OCI-LY7 (cell line): ENCODE results near the gene ACTC1. TPM values are rescaled to one million over a fixed set of nuclear protein-coding genes. Genes with fewer than 3 reads are reported as not detected.

Source experiments
- BruUV-seq: library from RNA; stranded (reverse); fragments of 400-500 nt; replicated peaks from 2 replicates; lab custom pipeline; 2021; lab: Mats Ljungman, UMichigan
- CTCF ChIA-PET: fragments of 300-600 bp; sonication (Branson Sonifier 250); formaldehyde crosslinking; loops from one replicate; lab custom pipeline; 2022; ENCODE audit warnings: antibody characterized with exemption; ENCODE audit not compliant: unreplicated experiment; lab: Charles Lee
- POLR2A ChIA-PET: fragments of 300-600 bp; sonication (Branson Sonifier 250); formaldehyde crosslinking; loops from one replicate; lab custom pipeline; 2022; ENCODE audit warnings: antibody characterized with exemption; lab: Charles Lee
- DNase-seq: peaks from one replicate; pipeline ENCODE4 v3.0.0-alpha.2; 2015; ENCODE audit warnings: low spot score
- H2AFZ ChIP-seq: fragments of 200-600 bp; sonication (generic), shearing (Covaris generic); 2 replicates; pipeline ENCODE4 v1.6.1; 2014; ENCODE audit warnings: mild to moderate bottlenecking, antibody characterized with exemption, low read length, moderate library complexity
- H3K27ac ChIP-seq: fragments of 200-600 bp; sonication (generic); 2 replicates; pipeline ENCODE4 v1.5.1; 2014; ENCODE audit warnings: mixed run types, low read depth, mild to moderate bottlenecking, moderate library complexity, low read length, inconsistent platforms; ENCODE audit not compliant: poor library complexity, severe bottlenecking
- H3K36me3 ChIP-seq: fragments of 200-600 bp; sonication (generic); 2 replicates; pipeline ENCODE4 v1.6.1; 2014; ENCODE audit warnings: mild to moderate bottlenecking, antibody characterized with exemption, low read length, moderate library complexity, mixed read lengths; ENCODE audit not compliant: insufficient read depth
- H3K4me1 ChIP-seq: fragments of 200-600 bp; sonication (generic); 2 replicates; pipeline ENCODE4 v1.5.1; 2014; ENCODE audit warnings: mild to moderate bottlenecking, low read length; ENCODE audit not compliant: insufficient read depth, poor library complexity, severe bottlenecking
- H3K4me2 ChIP-seq: fragments of 200-600 bp; sonication (generic); 2 replicates; pipeline ENCODE4 v1.6.1; 2014; ENCODE audit warnings: mild to moderate bottlenecking, low read length
- H3K4me3 ChIP-seq: fragments of 200-600 bp; sonication (generic); 2 replicates; pipeline ENCODE4 v1.5.1; 2014; ENCODE audit warnings: mild to moderate bottlenecking, low read depth, low read length; ENCODE audit not compliant: poor library complexity, severe bottlenecking
- H3K79me2 ChIP-seq: fragments of 200-600 bp; sonication (generic); 2 replicates; pipeline ENCODE4 v1.6.1; 2016; ENCODE audit warnings: low read depth, mild to moderate bottlenecking, low read length, moderate library complexity, mixed read lengths; ENCODE audit not compliant: insufficient read depth
- H3K9me2 ChIP-seq: fragments of 200-600 bp; sonication (generic); 2 replicates; pipeline ENCODE4 v1.6.1; 2016; ENCODE audit warnings: mild to moderate bottlenecking, low read length, mixed read lengths; ENCODE audit not compliant: insufficient read depth
- H3K9me3 ChIP-seq: fragments of 200-600 bp; sonication (generic); 2 replicates; pipeline ENCODE4 v1.6.1; 2014; ENCODE audit warnings: mild to moderate bottlenecking, mixed run types, low read length, mixed read lengths
- H4K20me1 ChIP-seq: fragments of 200-600 bp; sonication (generic); 2 replicates; pipeline ENCODE4 v1.6.1; 2014; ENCODE audit warnings: mild to moderate bottlenecking, antibody characterized with exemption, low read length, moderate library complexity, mixed read lengths; ENCODE audit not compliant: insufficient read depth
- CTCF ChIP-seq: fragments of 200-600 bp; sonication (generic); conservative IDR thresholded peaks from 2 replicates; pipeline ENCODE4 v1.5.1; 2014; ENCODE audit warnings: mild to moderate bottlenecking, antibody characterized with exemption, low read length, moderate library complexity, mixed read lengths
- EZH2phosphoT487 ChIP-seq: fragments of 200-600 bp; sonication (generic); IDR thresholded peaks from 2 replicates; pipeline ENCODE4 v1.6.1; 2018; ENCODE audit warnings: low read depth, borderline replicate concordance, mild to moderate bottlenecking, mixed run types, antibody characterized with exemption, low read length, moderate library complexity, mixed read lengths
- intact Hi-C: fragments of 100-400 bp; cut with micrococcal nuclease; formaldehyde crosslinking; loops from one replicate; pipeline ENCODE4 v1.10.0; 2022; ENCODE audit not compliant: unreplicated experiment
- total RNA-seq, 2 experiments: library from RNA; depleted of rRNA in 1 of 2; stranded (reverse); fragments of >200 nt in 1 of 2; shearing (Covaris generic) in 1 of 2; gene quantifications; 2 replicates each; pipeline ENCODE4 v1.2.3, GENCODE V29; 2014 to 2022

Gene ACTC1
- total RNA-seq, 2 experiments from 2014 or later, result not detected

- H3K27ac ChIP-seq, result no peak overlapping the region
- no peaks in the 10 kb centered on the region for H3K9me2 ChIP-seq
- no TSS peak for BruUV-seq
- CTCF ChIA-PET, result no interaction called here
- TF ChIP-seq EZH2phosphoT487, result no peak
- no peak for TF ChIP-seq CTCF
- H4K20me1 ChIP-seq, result no peaks in the 10 kb centered on the region
- no peaks in the 10 kb centered on the region for H3K9me3 ChIP-seq
- no peak for DNase-seq
- no peak overlapping the region for H3K4me2 ChIP-seq
- intact Hi-C loops, result no loop called here
- H3K4me3 ChIP-seq, result no peak overlapping the region
- no peaks in the 10 kb centered on the region for H3K4me1 ChIP-seq
- no peak overlapping the region for H2AFZ ChIP-seq
- POLR2A ChIA-PET, result interaction anchor here (0.6 kb wide), 1 partner anchor 57 kb away, joined by 3 read pairs; no protein-coding TSS in a partner anchor
- H3K79me2 ChIP-seq, result no peaks in the 10 kb centered on the region
- H3K36me3 ChIP-seq, result no peaks in the 10 kb centered on the region
Measured at GRCh38 chr15:34786206-34786605, 9.1 kb downstream of the ACTC1 start.

GRCh38 chr15:34783991-34784390 is 11.4 kb downstream of the ACTC1 start:
- Histone ChIP-seq H3K9me2 (no peaks in the 10 kb centered on the region), H3K9me3 (no peaks in the 10 kb centered on the region), H2AFZ (no peak overlapping the region), H4K20me1 (no peaks in the 10 kb centered on the region), H3K4me3 (no peak overlapping the region), H3K36me3 (no peaks in the 10 kb centered on the region), H3K79me2 (no peaks in the 10 kb centered on the region), H3K4me2 (no peak overlapping the region), H3K27ac (no peak overlapping the region), H3K4me1 (no peaks in the 10 kb centered on the region)
- ChIA-PET CTCF (no interaction called here), POLR2A (no interaction called here)
- TF ChIP-seq EZH2phosphoT487 (no peak), CTCF (no peak)
- intact Hi-C loops, result no loop called here
- DNase-seq, result no peak
- no TSS peak for BruUV-seq

GRCh38 chr15:34783431-34783830 is 11.9 kb downstream of the ACTC1 start:
- TF ChIP-seq EZH2phosphoT487 (no peak), CTCF (no peak)
- ChIA-PET CTCF (no interaction called here), POLR2A (interaction anchor here (0.6 kb wide), 1 partner anchor 619 kb away, joined by 3 read pairs; no protein-coding TSS in a partner anchor)
- no peaks in the 10 kb centered on the region for H3K4me1 ChIP-seq
- H3K79me2 ChIP-seq, result no peaks in the 10 kb centered on the region
- no peaks in the 10 kb centered on the region for H4K20me1 ChIP-seq
- H3K27ac ChIP-seq, result no peak overlapping the region
- H3K9me3 ChIP-seq, result no peaks in the 10 kb centered on the region
- no peaks in the 10 kb centered on the region for H3K36me3 ChIP-seq
- no peak for DNase-seq
- no peak overlapping the region for H2AFZ ChIP-seq
- no peak overlapping the region for H3K4me3 ChIP-seq
- no peak overlapping the region for H3K4me2 ChIP-seq
- BruUV-seq, result no TSS peak
- intact Hi-C loops, result no loop called here
- no peaks in the 10 kb centered on the region for H3K9me2 ChIP-seq
